GM19023 (cell line): Measurements from ENCODE around the gene RAB4A.

Experiments used
- ATAC-seq: cut with Tn5 transposase; IDR thresholded peaks from one replicate; pipeline ENCODE4 v1.9.1; 2021; ENCODE audit warnings: mild to moderate bottlenecking, moderate library complexity; ENCODE audit not compliant: unreplicated experiment

The RAB4A gene

GRCh38 chr1:229243638-229244037 lies 27.3 kb upstream of the RAB4A start:
- ATAC-seq: no peak

- ATAC-seq: no peak
These were observed 26.8 kb upstream of the RAB4A start for GRCh38 chr1:229244091-229244490.

- no peak for ATAC-seq
These were observed 23.0 kb upstream of the RAB4A start for GRCh38 chr1:229247871-229248270.

- ATAC-seq: no peak
These were observed 21.8 kb upstream of the RAB4A start for GRCh38 chr1:229248821-229249817.

GRCh38 chr1:229249854-229250644 lies 20.9 kb upstream of the RAB4A start:
- no peak for ATAC-seq

- no peak for ATAC-seq
These were observed 19.7 kb upstream of the RAB4A start for GRCh38 chr1:229251185-229251584.

GRCh38 chr1:229252228-229252984 lies 18.5 kb upstream of the RAB4A start:
- ATAC-seq: no peak

GRCh38 chr1:229253151-229253974 lies 17.5 kb upstream of the RAB4A start:
- no peak for ATAC-seq

- no peak for ATAC-seq
These were observed 15.9 kb upstream of the RAB4A start for GRCh38 chr1:229254910-229255541.

GRCh38 chr1:229258031-229258756 lies 12.7 kb upstream of the RAB4A start:
- no peak for ATAC-seq

GRCh38 chr1:229258757-229259060 lies 12.2 kb upstream of the RAB4A start:
- ATAC-seq: no peak

- ATAC-seq: no peak
These were observed 10.6 kb upstream of the RAB4A start for GRCh38 chr1:229260297-229260696.

GRCh38 chr1:229262239-229262638 lies 8.7 kb upstream of the RAB4A start:
- ATAC-seq: no peak

GRCh38 chr1:229263254-229263653 lies 7.7 kb upstream of the RAB4A start:
- ATAC-seq: no peak

GRCh38 chr1:229264068-229264467 lies 6.8 kb upstream of the RAB4A start:
- no peak for ATAC-seq

GRCh38 chr1:229264487-229264886 lies 6.4 kb upstream of the RAB4A start:
- ATAC-seq: no peak

GRCh38 chr1:229266274-229266673 lies 4.6 kb upstream of the RAB4A start:
- no peak for ATAC-seq

GRCh38 chr1:229266832-229267500 lies 3.9 kb upstream of the RAB4A start:
- no peak for ATAC-seq

GRCh38 chr1:229268505-229268904 lies 2.4 kb upstream of the RAB4A start:
- no peak for ATAC-seq
